GM12872 (cell line): Measurements from ENCODE around the gene PLAGL1.

Experiments used
- CTCF ChIP-seq: IDR thresholded peaks from 3 replicates; pipeline ENCODE4 v1.5.1; 2011; ENCODE audit warnings: low read depth, mild to moderate bottlenecking, low read length, moderate library complexity; ENCODE audit not compliant: insufficient read depth

The PLAGL1 gene

GRCh38 chr6:143950875-143951274 is 57.2 kb downstream of the PLAGL1 start:
- TF ChIP-seq CTCF: no peak

DNA sequence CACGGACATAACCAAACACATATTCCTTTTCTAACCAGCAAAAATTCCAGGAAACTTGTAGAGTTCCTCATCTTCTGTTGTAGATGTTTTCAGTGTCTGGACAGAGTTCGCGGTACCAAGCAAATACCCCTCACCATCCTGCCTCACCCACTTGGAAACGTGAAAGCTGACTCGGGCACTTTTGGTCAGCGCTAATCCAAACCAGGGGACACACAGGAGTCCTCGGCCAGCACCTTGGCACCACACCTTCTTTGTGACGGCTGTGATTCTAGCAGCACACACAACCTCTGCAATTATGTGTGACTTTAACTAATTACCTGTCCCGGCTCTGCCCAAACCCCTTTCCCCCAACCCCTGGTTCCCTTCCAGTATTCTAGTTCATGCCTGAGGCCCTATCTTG is 58.1 kb downstream of the PLAGL1 start:
- no peak for TF ChIP-seq CTCF

- TF ChIP-seq CTCF: no peak
Observed at GRCh38 chr6:143949535-143949934, 58.5 kb downstream of the PLAGL1 start.

- no peak for TF ChIP-seq CTCF
Observed at GRCh38 chr6:143948208-143948607, 59.9 kb downstream of the PLAGL1 start.

- peak; percentile 91 for TF ChIP-seq CTCF
Observed at GRCh38 chr6:143941852-143942627, 66.0 kb downstream of the PLAGL1 start.

DNA sequence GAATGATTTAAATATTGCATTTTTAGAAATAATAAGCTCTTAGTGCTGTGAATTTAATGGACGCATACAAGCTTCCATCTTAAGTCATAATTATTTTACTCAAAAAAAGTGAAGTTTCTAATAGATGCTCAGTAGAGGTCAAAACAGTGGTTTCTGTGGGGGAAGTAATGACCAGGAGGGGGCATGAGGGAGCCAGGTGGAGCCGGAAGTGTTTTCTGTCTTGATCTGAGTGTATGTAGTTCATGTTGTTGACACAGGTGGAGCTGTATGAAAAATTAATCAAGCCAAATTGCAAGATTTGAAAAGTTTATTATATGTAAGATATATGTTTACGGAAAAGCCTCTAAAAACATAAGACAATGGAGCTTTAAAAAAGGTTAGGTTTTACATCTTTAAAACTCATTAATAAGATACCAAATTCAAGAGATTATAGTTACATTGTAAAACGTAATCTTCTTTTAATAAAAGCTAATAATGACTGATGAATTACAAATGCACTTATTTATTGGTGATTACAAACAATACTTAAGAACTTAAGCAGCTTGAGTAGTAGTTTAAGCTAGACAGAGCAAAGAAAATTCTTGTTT is 68.0 kb downstream of the PLAGL1 start:
- TF ChIP-seq CTCF: peak; percentile 84

DNA sequence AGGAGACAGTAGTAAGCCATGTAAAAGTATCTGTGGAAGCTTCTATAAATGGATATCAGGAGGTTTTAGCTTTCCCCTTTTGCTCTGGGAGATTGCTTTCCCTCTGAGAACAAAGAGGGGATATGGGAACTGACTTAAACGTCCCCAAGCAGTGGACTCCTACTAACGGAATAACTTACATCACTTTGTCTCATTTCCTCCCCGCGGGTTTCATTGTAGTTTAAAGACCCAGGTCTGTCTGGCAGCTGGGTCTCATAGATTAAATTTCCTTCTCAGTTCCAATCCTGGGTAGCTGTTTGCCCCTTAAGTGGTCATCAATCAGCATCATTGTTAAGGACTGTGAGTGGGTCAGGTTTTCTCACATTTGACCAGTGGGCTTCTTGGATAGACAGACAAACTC is 68.7 kb downstream of the PLAGL1 start:
- no peak for TF ChIP-seq CTCF

DNA sequence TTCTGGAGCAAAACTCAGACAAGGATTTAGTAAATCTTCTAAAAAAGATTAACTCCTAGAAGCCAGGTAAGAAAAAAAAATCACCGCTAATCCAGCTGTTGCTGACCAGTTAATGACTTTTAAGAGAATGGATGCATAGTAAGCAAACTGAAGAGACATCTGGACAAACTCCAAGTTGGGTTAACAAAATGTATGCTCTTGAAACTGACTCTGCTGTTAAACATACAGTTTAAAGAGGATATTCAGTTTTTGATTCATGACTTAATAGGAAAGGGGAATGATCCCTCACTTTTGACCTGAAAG is 70.4 kb downstream of the PLAGL1 start:
- TF ChIP-seq CTCF: no peak
